ENCODE data around the gene SSRP1.

Gene SSRP1

GRCh38 chr11:57336111-57336666, 497 bp upstream of the SSRP1 start:
- TF ChIP-seq CTCF (IDR thresholded peaks at IDR 0.05; ENCODE audit: extremely low read depth, missing control alignments), result no peak

GRCh38 chr11:57335023-57335342, 709 bp downstream of the SSRP1 start:
- no peak for TF ChIP-seq CTCF (IDR thresholded peaks at IDR 0.05; ENCODE audit: extremely low read depth, missing control alignments)
- no peak for DNase-seq (ENCODE audit: low spot score)

More at GRCh38 chr11:57336111-57336666, 497 bp upstream of the SSRP1 start:
- no peak for DNase-seq (ENCODE audit: low spot score)

GRCh38 chr11:57332694-57333440, 2.8 kb downstream of the SSRP1 start:
- DNase-seq (ENCODE audit: low spot score), result no peak
- TF ChIP-seq CTCF (IDR thresholded peaks at IDR 0.05; ENCODE audit: extremely low read depth, missing control alignments), result no peak

- no peak for TF ChIP-seq CTCF (IDR thresholded peaks at IDR 0.05; ENCODE audit: extremely low read depth, missing control alignments)
Observed at GRCh38 chr11:57331720-57332119, 4.0 kb downstream of the SSRP1 start.

GRCh38 chr11:57330029-57330428, 5.7 kb downstream of the SSRP1 start:
- DNase-seq (ENCODE audit: low spot score), result no peak
- no peak for TF ChIP-seq CTCF (IDR thresholded peaks at IDR 0.05; ENCODE audit: extremely low read depth, missing control alignments)

More at GRCh38 chr11:57331720-57332119, 4.0 kb downstream of the SSRP1 start:
- no peak for DNase-seq (ENCODE audit: low spot score)

- no peak for TF ChIP-seq CTCF (IDR thresholded peaks at IDR 0.05; ENCODE audit: extremely low read depth, missing control alignments)
- no peak for DNase-seq (ENCODE audit: low spot score)
Observed at GRCh38 chr11:57327721-57328120, 8.0 kb downstream of the SSRP1 start.

GRCh38 chr11:57325735-57326048, 10.0 kb downstream of the SSRP1 start:
- DNase-seq (ENCODE audit: low spot score), result no peak
- TF ChIP-seq CTCF (IDR thresholded peaks at IDR 0.05; ENCODE audit: extremely low read depth, missing control alignments), result no peak
